Dendritic cell treated with granulocyte-macrophage colony-stimulating factor and Interleukin-4, amounts not matched to agents 40 ng/mL and 50 ng/mL, for 4 days (primary cell): ENCODE measurements around the gene KCNC1.

Source experiments
- H3K27ac Mint-ChIP-seq: one replicate; pipeline ENCODE4 v1.8.0; 2022; ENCODE audit warnings: mild to moderate bottlenecking, mixed read lengths
- H3K27me3 Mint-ChIP-seq: one replicate; pipeline ENCODE4 v1.8.0; 2022; ENCODE audit warnings: mild to moderate bottlenecking, mixed read lengths
- H3K36me3 Mint-ChIP-seq: one replicate; pipeline ENCODE4 v1.8.0; 2022; ENCODE audit warnings: low read depth, mixed read lengths
- H3K4me1 Mint-ChIP-seq: one replicate; pipeline ENCODE4 v1.8.0; 2022; ENCODE audit warnings: low read depth, mixed read lengths
- H3K4me3 Mint-ChIP-seq: one replicate; pipeline ENCODE4 v1.8.0; 2022; ENCODE audit warnings: mild to moderate bottlenecking, moderate library complexity, mixed read lengths
- H3K9me3 Mint-ChIP-seq: one replicate; pipeline ENCODE4 v1.8.0; 2022; ENCODE audit warnings: mixed read lengths
- intact Hi-C: fragments of 100-400 bp; cut with micrococcal nuclease; formaldehyde crosslinking; loops from one replicate; pipeline ENCODE4 v1.15.0; 2022

KCNC1 gene

GRCh38 chr11:17748761-17749721 is 14.5 kb downstream of the KCNC1 start:
- intact Hi-C loops = no loop called here
- Mint-ChIP-seq H3K4me3 (no peak overlapping the region), H3K4me1 (no peaks in the 10 kb centered on the region), H3K27me3 (peaks cover 7% of the 10 kb centered on the region), H3K36me3 (no peaks in the 10 kb centered on the region), H3K27ac (no peak overlapping the region), H3K9me3 (no peaks in the 10 kb centered on the region)

GRCh38 chr11:17750013-17750800 is 15.6 kb downstream of the KCNC1 start:
- Mint-ChIP-seq H3K9me3 (no peaks in the 10 kb centered on the region), H3K27me3 (peaks cover 6% of the 10 kb centered on the region), H3K36me3 (no peaks in the 10 kb centered on the region), H3K4me1 (no peaks in the 10 kb centered on the region), H3K4me3 (no peak overlapping the region), H3K27ac (no peak overlapping the region)
- intact Hi-C loops = no loop called here

GRCh38 chr11:17750801-17751165 is 16.2 kb downstream of the KCNC1 start:
- no peak overlapping the region for H3K27ac Mint-ChIP-seq
- H3K4me3 Mint-ChIP-seq = no peak overlapping the region
- peaks cover 4% of the 10 kb centered on the region for H3K27me3 Mint-ChIP-seq
- H3K9me3 Mint-ChIP-seq = no peaks in the 10 kb centered on the region
- no peaks in the 10 kb centered on the region for H3K4me1 Mint-ChIP-seq
- no peaks in the 10 kb centered on the region for H3K36me3 Mint-ChIP-seq
- intact Hi-C loops = no loop called here

GRCh38 chr11:17751558-17751957 is 17.0 kb downstream of the KCNC1 start:
- Mint-ChIP-seq H3K4me1 (no peaks in the 10 kb centered on the region), H3K4me3 (no peak overlapping the region), H3K36me3 (no peaks in the 10 kb centered on the region), H3K27ac (no peak overlapping the region), H3K27me3 (peaks cover 4% of the 10 kb centered on the region), H3K9me3 (no peaks in the 10 kb centered on the region)
- intact Hi-C loops = no loop called here

- Mint-ChIP-seq H3K4me3 (no peak overlapping the region), H3K27ac (no peak overlapping the region), H3K9me3 (no peaks in the 10 kb centered on the region), H3K36me3 (no peaks in the 10 kb centered on the region), H3K4me1 (no peaks in the 10 kb centered on the region), H3K27me3 (peaks cover 4% of the 10 kb centered on the region)
- intact Hi-C loops = no loop called here
Measured at GRCh38 chr11:17752144-17752543, 17.6 kb downstream of the KCNC1 start.

GRCh38 chr11:17753153-17753552 is 18.6 kb downstream of the KCNC1 start:
- Mint-ChIP-seq H3K36me3 (no peaks in the 10 kb centered on the region), H3K9me3 (no peaks in the 10 kb centered on the region), H3K27me3 (peaks cover 5% of the 10 kb centered on the region), H3K4me3 (no peak overlapping the region), H3K4me1 (no peaks in the 10 kb centered on the region), H3K27ac (no peak overlapping the region)
- intact Hi-C loops = no loop called here

- H3K36me3 Mint-ChIP-seq = no peaks in the 10 kb centered on the region
- peaks cover 5% of the 10 kb centered on the region for H3K27me3 Mint-ChIP-seq
- H3K9me3 Mint-ChIP-seq = no peaks in the 10 kb centered on the region
Measured at GRCh38 chr11:17753641-17754040, 19.1 kb downstream of the KCNC1 start.

GRCh38 chr11:17755891-17756290 is 21.3 kb downstream of the KCNC1 start:
- H3K4me3 Mint-ChIP-seq = no peak overlapping the region
- H3K4me1 Mint-ChIP-seq = no peaks in the 10 kb centered on the region
- intact Hi-C loops = no loop called here
- no peaks in the 10 kb centered on the region for H3K36me3 Mint-ChIP-seq
- no peak overlapping the region for H3K27ac Mint-ChIP-seq
- peaks cover 3% of the 10 kb centered on the region for H3K27me3 Mint-ChIP-seq
- no peaks in the 10 kb centered on the region for H3K9me3 Mint-ChIP-seq

More at GRCh38 chr11:17753641-17754040, 19.1 kb downstream of the KCNC1 start:
- Mint-ChIP-seq H3K4me1 (no peaks in the 10 kb centered on the region), H3K4me3 (no peak overlapping the region), H3K27ac (no peak overlapping the region)
- intact Hi-C loops = no loop called here

GRCh38 chr11:17760102-17761029 is 25.8 kb downstream of the KCNC1 start:
- H3K4me1 Mint-ChIP-seq = no peaks in the 10 kb centered on the region

GRCh38 chr11:17762309-17762974 is 27.9 kb downstream of the KCNC1 start:
- Mint-ChIP-seq H3K4me1 (no peaks in the 10 kb centered on the region), H3K27me3 (no peaks in the 10 kb centered on the region), H3K27ac (no peak overlapping the region), H3K36me3 (no peaks in the 10 kb centered on the region), H3K4me3 (no peak overlapping the region), H3K9me3 (no peaks in the 10 kb centered on the region)
- intact Hi-C loops = no loop called here

More at GRCh38 chr11:17760102-17761029, 25.8 kb downstream of the KCNC1 start:
- no peaks in the 10 kb centered on the region for H3K9me3 Mint-ChIP-seq
- intact Hi-C loops = loop anchor here (1.0 kb wide), 1 partner anchor 219 kb away; no protein-coding TSS in a partner anchor
- no peaks in the 10 kb centered on the region for H3K36me3 Mint-ChIP-seq
- H3K27ac Mint-ChIP-seq = no peak overlapping the region
- no peak overlapping the region for H3K4me3 Mint-ChIP-seq
- H3K27me3 Mint-ChIP-seq = peaks cover 1% of the 10 kb centered on the region

- intact Hi-C loops = no loop called here
- no peaks in the 10 kb centered on the region for H3K9me3 Mint-ChIP-seq
Measured at GRCh38 chr11:17763244-17763643, 28.7 kb downstream of the KCNC1 start.

GRCh38 chr11:17763703-17764102 is 29.1 kb downstream of the KCNC1 start:
- H3K27me3 Mint-ChIP-seq = no peaks in the 10 kb centered on the region
- no peaks in the 10 kb centered on the region for H3K36me3 Mint-ChIP-seq
- H3K9me3 Mint-ChIP-seq = no peaks in the 10 kb centered on the region
- intact Hi-C loops = no loop called here
- H3K27ac Mint-ChIP-seq = no peak overlapping the region
- H3K4me3 Mint-ChIP-seq = no peak overlapping the region
- no peaks in the 10 kb centered on the region for H3K4me1 Mint-ChIP-seq

More at GRCh38 chr11:17763244-17763643, 28.7 kb downstream of the KCNC1 start:
- H3K4me3 Mint-ChIP-seq = no peak overlapping the region
- no peak overlapping the region for H3K27ac Mint-ChIP-seq
- no peaks in the 10 kb centered on the region for H3K4me1 Mint-ChIP-seq
- no peaks in the 10 kb centered on the region for H3K36me3 Mint-ChIP-seq
- no peaks in the 10 kb centered on the region for H3K27me3 Mint-ChIP-seq
